IPS-NIHi11 (cell line): ENCODE measurements around the gene KAZN.

Experiments used
- DNase-seq: peaks from one replicate; pipeline ENCODE4 v3.0.0; 2012; ENCODE audit warnings: mixed read lengths, low spot score

KAZN gene

GRCh38 chr1:14713077-14713476 lies 114.6 kb downstream of the KAZN start:
- DNase-seq = no peak

GRCh38 chr1:14715266-14715665 lies 116.8 kb downstream of the KAZN start:
- no peak for DNase-seq

GRCh38 chr1:14715802-14716201 lies 117.3 kb downstream of the KAZN start:
- DNase-seq = no peak

GRCh38 chr1:14716474-14716873 lies 118.0 kb downstream of the KAZN start:
- no peak for DNase-seq

DNA sequence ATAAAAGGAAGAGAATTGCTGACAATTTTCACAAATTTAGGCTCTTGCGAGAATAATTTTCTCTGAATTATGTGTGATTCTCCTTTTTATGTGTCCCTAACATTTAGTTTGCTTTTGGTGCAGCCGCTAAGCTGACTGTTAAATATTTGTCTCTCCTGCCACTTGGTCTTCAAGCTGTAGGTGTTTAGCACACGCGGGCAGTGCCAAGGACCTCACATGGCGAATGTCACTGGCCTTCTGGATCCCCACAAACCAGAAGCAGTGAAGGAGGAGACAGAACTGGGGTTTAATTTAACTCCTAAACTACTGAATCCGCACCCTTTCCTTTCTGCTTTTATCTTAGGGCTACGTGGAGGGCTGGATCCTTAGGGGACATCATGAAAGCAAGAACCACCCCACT lies 120.0 kb downstream of the KAZN start:
- no peak for DNase-seq

- no peak for DNase-seq
These were observed 124.9 kb downstream of the KAZN start for GRCh38 chr1:14723401-14723800.

GRCh38 chr1:14724246-14724645 lies 125.8 kb downstream of the KAZN start:
- no peak for DNase-seq

DNA sequence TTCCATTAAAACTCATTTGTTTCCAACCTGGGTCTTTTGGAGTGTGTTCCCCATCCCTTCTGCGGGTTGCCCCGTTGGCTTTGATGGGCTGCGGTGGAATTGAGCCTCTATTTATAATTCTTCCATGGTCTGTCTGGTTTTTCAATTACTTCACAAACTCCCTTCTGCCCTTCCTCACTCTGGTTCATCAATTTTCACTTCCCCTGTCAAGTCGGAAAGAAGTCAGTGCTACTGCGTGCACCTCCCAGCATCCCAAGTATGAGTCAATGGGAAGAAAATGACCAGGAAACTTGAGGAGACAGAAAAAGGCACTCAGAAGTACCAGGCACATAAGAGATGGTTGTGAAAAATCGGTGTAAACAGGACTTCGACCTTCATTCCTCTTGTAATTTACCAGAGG lies 126.2 kb downstream of the KAZN start:
- DNase-seq = no peak

- DNase-seq = no peak
These were observed 126.8 kb downstream of the KAZN start for GRCh38 chr1:14725238-14725637.

DNA sequence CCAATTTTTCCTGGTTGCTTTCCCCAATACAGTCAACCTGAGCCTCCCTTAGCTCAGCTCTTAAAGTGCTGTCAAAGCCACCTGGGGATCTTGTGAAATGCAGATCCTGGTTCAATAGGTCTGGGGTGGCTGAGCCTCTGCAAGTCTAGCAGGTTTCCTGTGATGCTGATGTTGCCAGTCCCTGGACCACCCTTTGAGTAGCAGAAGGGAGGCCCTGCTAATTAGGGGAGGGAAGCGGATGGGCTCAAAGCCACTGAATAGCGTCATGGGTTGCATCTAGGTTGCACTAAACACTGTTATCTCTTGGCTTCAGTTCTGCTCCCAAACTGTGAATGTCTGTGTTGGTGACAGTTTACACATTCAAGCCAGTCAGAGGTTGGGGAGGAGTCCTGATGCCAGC lies 127.2 kb downstream of the KAZN start:
- DNase-seq = peak; percentile 42

DNA sequence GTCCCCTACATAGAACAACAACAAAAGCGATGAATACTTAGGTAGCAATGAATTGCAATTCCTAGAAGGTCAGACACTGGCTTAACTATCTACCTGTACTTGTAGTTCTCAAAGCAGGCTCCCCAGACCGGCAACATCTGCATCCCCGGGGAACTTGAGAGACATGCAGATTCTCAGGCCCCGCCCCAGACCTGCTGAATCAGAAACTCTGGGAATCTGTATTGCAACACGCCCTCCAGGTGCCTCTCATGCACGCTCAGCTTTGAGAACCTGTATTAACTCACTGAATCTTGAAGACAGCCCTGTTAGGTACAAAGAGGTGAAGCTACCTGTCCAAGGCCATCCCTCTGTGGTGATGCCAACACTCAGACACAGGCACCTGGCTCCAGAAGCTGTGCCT lies 128.1 kb downstream of the KAZN start:
- DNase-seq = no peak

DNA sequence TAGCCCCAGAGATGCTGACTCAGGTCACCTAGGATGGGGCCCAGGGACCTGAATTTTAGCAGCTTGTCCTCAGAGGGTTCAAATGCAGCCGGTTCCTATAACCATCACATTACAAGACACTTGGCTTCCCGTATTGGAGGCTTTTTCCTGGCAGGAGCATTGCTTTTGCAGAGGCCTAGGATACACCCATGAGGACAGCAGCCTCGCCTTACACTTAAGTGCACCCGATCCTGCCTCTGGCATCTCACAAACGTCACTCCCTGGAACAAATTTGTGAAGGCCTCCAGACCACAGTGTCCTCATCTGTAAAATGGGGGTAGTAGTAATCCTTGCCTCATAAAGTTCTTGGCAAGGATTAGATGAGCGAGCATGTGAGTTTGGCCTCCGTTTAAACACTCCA lies 130.0 kb downstream of the KAZN start:
- no peak for DNase-seq

GRCh38 chr1:14732728-14733047 lies 134.2 kb downstream of the KAZN start:
- DNase-seq = no peak

DNA sequence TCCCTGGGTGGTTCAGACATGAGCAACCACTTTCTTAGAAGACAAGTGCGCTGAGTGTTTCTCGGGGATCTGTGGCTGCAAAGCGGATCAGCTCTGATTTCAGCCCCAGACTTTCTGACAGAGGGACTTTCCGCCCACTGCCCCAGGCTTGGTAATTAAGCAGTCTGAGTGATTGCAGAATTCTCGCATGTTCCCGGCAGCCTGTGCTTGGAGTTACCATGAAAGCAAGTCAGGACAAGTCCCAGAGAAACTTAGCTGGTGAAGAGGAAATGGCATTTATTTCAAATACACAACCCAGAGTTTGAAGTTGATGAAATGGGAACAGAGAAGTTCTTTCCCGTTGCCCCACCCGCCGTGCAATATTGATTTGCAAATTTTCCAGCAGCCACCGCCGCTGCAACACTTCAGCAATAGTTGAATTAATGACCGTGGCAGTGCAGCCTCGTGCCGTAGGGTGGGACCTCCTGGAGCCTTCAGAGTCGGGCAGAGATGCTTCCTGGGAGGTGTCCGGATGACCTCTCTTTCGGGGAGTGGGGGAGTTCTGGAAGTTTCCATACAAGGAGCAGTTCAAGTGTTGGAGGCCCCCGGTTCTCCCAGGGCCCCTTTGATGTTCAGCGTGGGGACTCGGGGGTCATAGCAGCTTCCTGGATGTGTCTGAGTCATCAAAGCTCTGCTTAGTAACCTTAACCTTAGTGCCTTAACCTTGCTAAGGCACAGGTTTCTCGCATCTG lies 134.7 kb downstream of the KAZN start:
- DNase-seq = peak; percentile 50

DNA sequence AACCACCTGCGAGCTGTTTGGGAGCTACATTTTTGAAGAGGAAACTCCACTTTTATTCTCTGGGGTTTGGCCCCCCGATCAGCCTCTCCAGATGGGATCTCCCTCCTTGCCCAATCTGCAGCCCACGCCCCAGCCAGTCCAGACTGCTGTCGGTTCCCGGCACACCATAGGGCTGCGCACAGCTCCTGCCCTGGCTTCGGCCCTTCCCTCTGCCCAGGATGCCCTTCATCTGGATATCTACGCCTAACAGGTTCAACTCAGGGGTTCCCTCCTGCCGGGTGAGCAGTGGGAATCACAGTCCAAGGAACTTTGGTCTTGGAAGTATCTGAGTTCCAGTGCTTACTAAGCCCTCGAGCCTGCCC lies 135.3 kb downstream of the KAZN start:
- DNase-seq = peak; percentile 33

DNA sequence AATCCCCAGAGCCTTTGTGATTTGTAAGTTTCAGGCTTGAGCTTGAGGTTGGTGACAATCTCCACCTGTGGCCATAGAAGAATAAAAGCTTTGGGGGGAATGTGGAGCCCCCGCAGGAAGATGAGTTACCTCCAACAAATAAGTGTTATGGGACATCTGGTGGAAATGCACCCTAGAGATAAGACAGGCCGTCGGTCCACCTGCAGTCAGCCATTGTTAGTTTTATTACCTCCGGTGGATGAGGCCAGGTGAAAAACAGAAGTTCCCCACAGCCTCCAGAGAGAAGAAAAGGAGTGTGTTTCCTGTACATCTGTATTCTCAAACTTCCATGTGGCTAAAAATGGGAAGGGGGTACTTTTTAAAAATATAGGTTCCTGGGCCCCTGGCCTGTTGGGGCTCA lies 137.4 kb downstream of the KAZN start:
- DNase-seq = no peak

DNA sequence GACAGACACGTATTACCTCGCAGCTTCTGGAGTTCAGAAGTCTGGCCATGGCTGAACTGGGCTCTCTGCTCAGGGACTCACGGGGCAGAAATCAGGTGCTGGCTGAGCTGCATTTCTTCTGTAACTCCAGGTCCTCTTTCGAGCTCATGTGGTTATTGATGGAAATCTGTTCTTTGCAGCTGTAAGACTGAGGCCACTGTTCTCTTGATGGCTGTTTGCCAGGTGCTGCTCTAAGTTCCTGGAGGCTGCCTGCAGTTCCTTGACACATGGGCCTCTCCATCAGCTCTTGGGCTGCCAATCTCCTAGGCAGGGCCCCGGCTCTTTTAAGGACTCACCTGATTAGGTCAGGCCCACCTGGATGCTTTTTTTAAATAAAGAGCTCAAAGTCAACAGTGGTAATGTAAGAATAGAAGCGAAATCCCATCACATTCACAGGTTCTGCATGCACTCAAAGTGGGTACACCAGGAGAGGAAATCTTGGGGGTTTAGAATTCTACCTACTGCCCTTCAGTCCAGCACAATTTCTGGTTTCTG lies 139.1 kb downstream of the KAZN start:
- no peak for DNase-seq

GRCh38 chr1:14738235-14738634 lies 139.8 kb downstream of the KAZN start:
- no peak for DNase-seq

- no peak for DNase-seq
These were observed 140.2 kb downstream of the KAZN start for GRCh38 chr1:14738647-14739046.

DNA sequence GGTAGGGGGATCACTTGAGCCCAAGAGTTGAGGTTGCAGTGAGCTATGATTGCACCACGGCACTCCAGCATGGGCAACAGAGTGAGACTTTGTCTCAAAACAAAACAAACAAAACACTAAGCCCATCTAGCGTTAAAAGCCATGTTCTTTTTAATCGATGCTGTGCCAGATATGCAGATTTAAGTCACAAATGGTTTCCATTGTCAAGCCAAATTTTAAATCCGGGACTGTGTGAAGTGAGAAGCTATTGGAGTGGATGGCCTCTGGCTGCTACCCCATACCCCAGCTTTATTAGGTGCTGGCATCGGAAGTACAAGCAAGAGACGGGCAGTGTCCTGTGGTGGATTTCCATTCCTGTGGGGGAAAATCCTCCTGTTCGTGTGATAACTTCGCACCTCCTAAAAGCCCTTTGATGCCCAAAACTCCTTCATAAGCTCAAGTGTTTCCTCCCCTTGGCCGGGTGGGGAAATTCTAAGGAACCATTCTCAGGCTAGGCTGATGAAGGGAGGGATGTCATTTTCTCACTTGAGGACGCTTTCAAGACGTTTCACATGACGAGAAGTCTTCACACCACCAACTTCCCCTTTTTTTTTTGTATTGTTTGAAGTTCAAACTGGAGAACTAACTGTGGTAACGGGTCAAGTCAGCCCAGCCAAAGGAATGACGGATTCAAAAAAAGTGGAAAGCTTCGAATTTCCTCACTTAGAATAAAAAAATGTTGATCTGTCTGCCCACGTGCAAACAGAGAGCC lies 140.8 kb downstream of the KAZN start:
- no peak for DNase-seq

GRCh38 chr1:14740016-14740415 lies 141.5 kb downstream of the KAZN start:
- DNase-seq = no peak

DNA sequence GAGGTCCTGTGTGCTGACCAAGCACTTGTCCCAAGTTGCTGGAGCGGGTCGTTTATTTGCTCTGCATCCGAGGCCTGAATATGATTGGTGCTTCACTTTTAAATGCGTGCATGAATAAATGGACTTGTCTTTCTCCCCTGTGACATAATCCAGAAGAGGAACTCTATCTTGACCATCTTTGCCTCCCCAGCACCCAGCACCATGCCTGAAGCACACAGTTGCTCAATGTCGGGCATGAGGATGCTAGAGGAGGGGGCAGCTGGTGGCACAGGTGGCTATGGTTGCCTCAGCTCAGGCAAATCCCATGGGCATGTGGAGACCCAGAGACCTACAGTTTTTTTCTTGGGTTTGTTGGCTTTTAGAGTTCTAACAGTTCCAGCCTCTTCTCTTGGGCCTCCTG lies 142.6 kb downstream of the KAZN start:
- DNase-seq = no peak

DNA sequence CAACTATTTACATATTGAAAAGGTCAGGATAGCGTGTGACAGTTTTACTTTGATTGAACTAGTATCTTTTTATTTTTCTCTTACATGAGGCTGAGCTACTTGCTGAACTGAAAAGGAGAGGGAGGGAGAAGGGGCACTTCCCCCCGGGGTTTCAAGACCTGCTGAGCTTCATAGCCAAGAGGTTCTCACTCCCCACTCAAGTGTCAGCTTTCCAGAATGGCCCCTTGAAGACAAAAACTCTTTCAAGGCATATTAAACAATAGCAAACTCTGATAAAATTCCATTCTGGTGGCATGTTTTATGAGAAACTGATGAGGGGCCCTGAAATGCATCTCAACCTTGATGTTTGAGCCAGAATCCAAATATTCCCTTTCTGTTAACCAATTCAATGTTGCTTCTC lies 143.0 kb downstream of the KAZN start:
- DNase-seq = no peak
